Natural killer cell (primary cell): ENCODE measurements around the gene ACVR1. TPM values are rescaled to one million over a fixed set of nuclear protein-coding genes. Genes with fewer than 3 reads are reported as not detected.

Experiments used
- ATAC-seq, 3 donors: fragments of 150-1000 bp in 2 of 3; fragments of 200-7000 bp in 1 of 3; cut with Tn5 transposase; 1 replicate in 1 of 3; 2 replicates in 2 of 3; pipeline ENCODE4 v1.10.0; 2021; ENCODE audit warnings: mild to moderate bottlenecking in 2 of 3, moderate library complexity in 2 of 3
- DNase-seq, 2 donors: peaks; one replicate each; pipeline versions ENCODE4 v3.0.0 to v3.0.0-alpha.2; 2013 to 2021; ENCODE audit warnings: mixed read lengths in 1 of 2
- H3K27ac ChIP-seq: one replicate; pipeline ENCODE4 v1.5.1; 2013; ENCODE audit warnings: mild to moderate bottlenecking, low read length
- H3K27me3 ChIP-seq: one replicate; pipeline ENCODE4 v1.6.1; 2013; ENCODE audit warnings: low read length; ENCODE audit not compliant: control insufficient read depth, insufficient read depth
- H3K36me3 ChIP-seq: one replicate; pipeline ENCODE4 v1.6.1; 2013; ENCODE audit warnings: low read length; ENCODE audit not compliant: control insufficient read depth, insufficient read depth
- H3K4me1 ChIP-seq: one replicate; pipeline ENCODE4 v1.6.1; 2013; ENCODE audit warnings: low read length; ENCODE audit not compliant: control insufficient read depth, insufficient read depth
- H3K4me3 ChIP-seq: one replicate; pipeline ENCODE4 v1.5.1; 2013; ENCODE audit warnings: low read length
- H3K9me3 ChIP-seq: one replicate; pipeline ENCODE4 v1.6.1; 2013; ENCODE audit warnings: low read length; ENCODE audit not compliant: control insufficient read depth, insufficient read depth
- H3K27ac Mint-ChIP-seq, 2 donors: one replicate each; pipeline ENCODE4 v1.8.0; 2022; ENCODE audit warnings: mild to moderate bottlenecking in 2 of 2, mixed read lengths in 2 of 2, moderate library complexity in 1 of 2
- H3K27me3 Mint-ChIP-seq, 2 donors: one replicate each; pipeline ENCODE4 v1.8.0; 2022; ENCODE audit warnings: low read depth in 2 of 2, mixed read lengths in 2 of 2
- H3K36me3 Mint-ChIP-seq: one replicate; pipeline ENCODE4 v1.8.0; 2022; ENCODE audit warnings: mixed read lengths
- H3K4me1 Mint-ChIP-seq, 2 donors: one replicate each; pipeline ENCODE4 v1.8.0; 2022; ENCODE audit warnings: mixed read lengths in 2 of 2
- H3K4me3 Mint-ChIP-seq: one replicate; pipeline ENCODE4 v1.8.0; 2022; ENCODE audit warnings: mild to moderate bottlenecking, moderate library complexity, mixed read lengths
- H3K9me3 Mint-ChIP-seq, 2 donors: one replicate each; pipeline ENCODE4 v1.8.0; 2022; ENCODE audit warnings: mixed read lengths in 2 of 2
- CTCF ChIP-seq: fragments of 200-600 bp; IDR thresholded peaks from one replicate; pipeline ENCODE4 v1.8.0; 2022; ENCODE audit warnings: antibody characterized with exemption
- WGBS: methylation state at CpG from one replicate; pipeline ENCODE4 v1.1.7; 2013; ENCODE audit warnings: missing lambda C conversion rate; ENCODE audit not compliant: insufficient coverage; 5-methylcytosine and 5-hydroxymethylcytosine counted together
- intact Hi-C: fragments of 100-400 bp; cut with micrococcal nuclease; formaldehyde crosslinking; loops from one replicate; pipeline ENCODE4 v1.14.2; 2022
- total RNA-seq, 4 donors: library from RNA; stranded (reverse); fragments of 120-200 nt in 1 of 4; gene quantifications; one replicate each; pipeline versions ENCODE4 v1.2.3 to v1.2.4, GENCODE V29; 2013 to 2022

ACVR1 gene
- total RNA-seq, 3 donors from 2014 or later (not counting 1 experiment from before 2014, with no cell fraction given), result 3.3 to 6.9 (median 6.1) TPM

- Histone ChIP-seq H3K27ac (no peak overlapping the region), H3K4me1 (no peaks in the 10 kb centered on the region), H3K36me3 (no peaks in the 10 kb centered on the region), H3K27me3 (no peaks in the 10 kb centered on the region), H3K9me3 (no peaks in the 10 kb centered on the region), H3K4me3 (no peak overlapping the region)
- Mint-ChIP-seq H3K4me3 (no peak overlapping the region), H3K27me3 (no peaks in the 10 kb centered on the region), H3K36me3 (no peaks in the 10 kb centered on the region), H3K27ac (no peak overlapping the region), H3K9me3 (no peaks in the 10 kb centered on the region), H3K4me1 (peaks cover 2 to 7% of the 10 kb centered on the region in 2 donors)
- no peak for TF ChIP-seq CTCF
- no peak for ATAC-seq
- intact Hi-C loops, result no loop called here
- no peak for DNase-seq
- 78% methylated on average over 7 of the region's 7 CpGs for WGBS
These were observed 88.7 kb downstream of the ACVR1 start for GRCh38 chr2:157787364-157787938.

GRCh38 chr2:157786663-157787363, 89.3 kb downstream of the ACVR1 start:
- Histone ChIP-seq H3K4me3 (no peak overlapping the region), H3K9me3 (no peaks in the 10 kb centered on the region), H3K4me1 (no peaks in the 10 kb centered on the region), H3K27me3 (no peaks in the 10 kb centered on the region), H3K36me3 (no peaks in the 10 kb centered on the region), H3K27ac (no peak overlapping the region)
- no peak for TF ChIP-seq CTCF
- intact Hi-C loops, result no loop called here
- no peak for DNase-seq
- Mint-ChIP-seq H3K4me1 (peaks cover 8 to 13% of the 10 kb centered on the region in 2 donors), H3K27ac (no peak overlapping the region), H3K4me3 (no peak overlapping the region), H3K36me3 (no peaks in the 10 kb centered on the region), H3K27me3 (no peaks in the 10 kb centered on the region), H3K9me3 (no peaks in the 10 kb centered on the region)
- 89% methylated on average over 4 of the region's 5 CpGs for WGBS
- ATAC-seq, result no peak

GRCh38 chr2:157785866-157786662, 90.1 kb downstream of the ACVR1 start:
- TF ChIP-seq CTCF, result no peak
- Histone ChIP-seq H3K9me3 (no peaks in the 10 kb centered on the region), H3K27ac (no peak overlapping the region), H3K36me3 (no peaks in the 10 kb centered on the region), H3K27me3 (no peaks in the 10 kb centered on the region), H3K4me1 (no peaks in the 10 kb centered on the region), H3K4me3 (no peak overlapping the region)
- peaks cover 8 to 13% of the 10 kb centered on the region in 2 donors for H3K4me1 Mint-ChIP-seq
- H3K4me3 Mint-ChIP-seq, result no peak overlapping the region
- no peaks in the 10 kb centered on the region for H3K9me3 Mint-ChIP-seq
- WGBS, result 98% methylated on average over 3 of the region's 6 CpGs
- no peaks in the 10 kb centered on the region for H3K36me3 Mint-ChIP-seq
- no peaks in the 10 kb centered on the region for H3K27me3 Mint-ChIP-seq
- H3K27ac Mint-ChIP-seq, result no peak overlapping the region
- intact Hi-C loops, result no loop called here
- ATAC-seq (no peak), DNase-seq (no peak)
